Activated CD4-positive, alpha-beta T cell treated with anti-CD3 and anti-CD28 coated beads, Interleukin-10, Interleukin-2, amounts not matched to agents 100 ng/mL and 50 ng/mL, durations not matched to agents 16 hours and 8 hours (primary cell): ENCODE data around the gene CDH15.

ENCODE experiments used
- DNase-seq: peaks from one replicate; pipeline ENCODE4 v3.0.0-alpha.2; 2020

CDH15 gene

DNA sequence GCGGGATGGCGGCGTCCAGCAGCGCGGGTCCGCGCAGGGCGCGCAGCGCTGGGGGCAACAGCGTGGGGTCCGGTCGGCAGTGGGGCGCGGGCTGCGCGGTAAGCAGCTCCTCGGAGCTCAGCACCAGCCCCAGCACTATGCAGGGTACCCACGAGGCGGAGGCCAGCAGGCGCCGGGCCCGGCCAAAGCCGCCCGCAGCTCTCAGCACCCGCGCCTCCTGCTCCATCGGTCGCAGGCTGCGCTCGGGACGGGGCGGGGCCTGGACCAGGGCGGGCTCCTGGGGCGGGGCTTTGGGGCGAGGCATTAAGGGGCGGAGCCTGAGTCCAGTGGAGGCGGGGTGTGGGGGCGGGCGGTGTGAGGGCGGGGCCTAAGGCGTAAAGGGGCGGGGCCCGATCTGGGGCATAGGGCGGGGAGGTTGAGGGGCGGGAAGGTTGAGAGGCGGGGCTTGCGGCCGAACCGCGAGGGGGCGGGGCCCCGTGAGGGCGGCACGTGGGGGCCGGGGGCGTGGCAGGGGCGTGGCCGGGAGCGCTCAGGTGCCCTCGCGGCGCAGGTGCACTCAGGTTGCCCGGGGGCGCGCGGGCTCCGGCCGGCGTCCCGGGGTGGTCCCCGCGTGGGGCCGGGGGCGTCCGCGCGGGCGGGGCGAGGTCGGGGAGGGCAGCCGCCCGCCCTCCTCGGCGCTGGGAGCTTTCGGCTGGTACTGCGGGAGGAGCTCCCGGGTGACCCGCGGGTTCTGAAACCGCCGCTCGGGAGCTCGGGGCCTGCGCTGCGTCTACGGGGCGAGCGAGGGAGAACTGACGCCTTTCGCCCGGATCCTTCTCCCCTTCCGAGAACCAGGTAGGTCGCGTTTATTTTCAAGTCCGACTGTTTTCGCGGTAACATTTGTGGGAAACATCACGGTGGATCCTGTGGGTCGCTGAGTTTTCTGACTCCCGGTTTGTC is 30.2 kb downstream of the CDH15 start:
- DNase-seq, result peak; percentile 87

DNA sequence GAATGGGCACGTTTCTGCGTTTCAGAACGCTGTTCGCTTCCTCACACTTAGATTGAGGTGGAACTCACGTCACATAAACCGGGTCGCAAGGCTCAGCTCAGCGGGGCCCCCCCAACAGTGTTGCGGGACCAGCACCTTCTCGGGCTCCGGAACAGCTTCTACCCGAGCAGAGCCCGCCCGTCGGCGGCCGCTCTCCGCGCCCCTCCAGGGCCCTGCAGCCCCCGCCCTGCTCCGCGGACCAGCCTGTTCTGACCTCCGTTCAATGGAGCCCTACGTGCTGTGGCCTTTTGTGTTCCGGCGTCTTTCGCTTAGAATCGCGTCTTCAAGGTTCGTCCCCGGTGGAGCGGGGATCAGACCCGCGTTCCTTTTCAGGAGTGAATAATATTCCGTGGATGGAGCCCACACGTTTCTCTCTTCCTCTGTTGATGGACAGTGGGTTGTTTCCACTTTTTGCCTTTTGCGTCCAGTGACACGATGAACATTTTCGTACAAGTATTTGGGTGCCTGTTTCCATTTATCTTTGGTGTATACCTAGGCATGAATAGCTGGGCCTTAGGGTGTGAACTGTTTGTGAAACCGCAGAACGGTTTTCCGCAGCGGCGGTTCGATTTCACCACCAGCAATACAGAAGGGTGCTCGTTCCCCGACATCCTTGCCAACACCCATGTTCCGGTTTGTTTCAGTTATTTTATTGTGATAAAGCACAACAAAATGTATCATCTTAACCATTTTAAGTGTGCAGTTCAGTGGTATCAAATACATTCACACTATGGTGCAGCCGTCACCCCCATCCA is 31.1 kb downstream of the CDH15 start:
- no peak for DNase-seq

- no peak for DNase-seq
Observed at GRCh38 chr16:89207993-89208392, 36.4 kb downstream of the CDH15 start.

DNA sequence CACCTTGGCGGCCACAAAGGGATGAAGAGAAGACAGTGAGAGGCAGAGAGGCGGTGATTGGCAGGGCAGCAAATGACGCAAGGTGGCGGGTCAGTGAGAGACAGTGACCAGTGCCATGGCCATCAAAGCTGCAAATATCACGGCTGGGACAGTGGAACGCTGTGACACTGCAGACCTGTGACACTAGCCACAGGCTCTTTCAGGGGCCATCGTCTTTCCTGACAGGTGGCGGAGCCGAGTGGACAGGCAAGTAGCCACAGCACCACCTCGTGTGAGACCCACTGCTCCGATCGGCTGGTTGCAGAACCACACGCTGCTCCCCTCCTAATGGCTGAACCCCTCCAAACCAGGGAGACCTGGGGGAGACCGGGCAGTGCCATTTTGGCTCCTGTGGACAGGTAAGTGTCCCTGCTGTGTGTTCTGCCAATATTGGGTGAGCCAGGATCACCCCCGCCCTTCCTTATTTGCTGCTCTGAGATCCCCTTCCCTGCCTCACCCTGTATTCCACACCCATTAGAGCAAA is 38.0 kb downstream of the CDH15 start:
- DNase-seq, result no peak

DNA sequence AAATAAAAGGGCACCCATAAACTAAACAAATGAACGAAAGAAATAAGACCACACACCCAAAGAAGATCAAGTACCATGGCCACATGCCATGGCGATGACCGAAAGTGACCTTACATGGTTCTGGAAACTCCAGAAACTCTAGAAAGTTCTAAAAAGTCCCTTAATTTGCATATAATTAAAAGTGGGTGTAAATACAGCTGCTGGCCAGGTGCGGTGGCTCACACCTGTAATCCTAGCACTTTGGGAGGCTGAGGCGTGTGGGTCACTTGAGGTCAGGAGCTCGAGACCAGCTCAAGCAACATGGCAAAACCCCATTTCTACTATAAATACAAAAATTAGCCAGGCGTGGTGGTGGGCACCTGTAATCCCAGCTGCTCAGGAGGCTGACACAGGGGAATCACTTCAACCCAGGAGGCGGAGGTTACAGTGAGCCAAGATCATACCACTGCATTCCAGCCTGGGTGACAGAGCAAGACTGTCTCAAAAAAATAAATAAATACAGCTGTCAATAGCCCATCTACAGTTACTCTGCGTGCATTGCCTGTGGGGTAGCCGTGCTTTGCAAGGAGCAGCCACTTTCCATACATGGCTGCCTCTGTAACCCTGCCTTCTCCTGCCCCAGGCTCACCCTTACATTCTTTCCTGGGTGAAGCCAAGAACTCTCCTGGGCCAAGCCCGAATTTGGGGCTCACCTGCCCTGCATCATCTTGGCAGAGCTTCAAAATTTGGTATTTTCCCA is 38.8 kb downstream of the CDH15 start:
- DNase-seq, result no peak

- DNase-seq, result no peak
Observed at GRCh38 chr16:89210904-89211515, 39.5 kb downstream of the CDH15 start.

GRCh38 chr16:89216315-89217137 is 45.0 kb downstream of the CDH15 start:
- peak; percentile 79 for DNase-seq

DNA sequence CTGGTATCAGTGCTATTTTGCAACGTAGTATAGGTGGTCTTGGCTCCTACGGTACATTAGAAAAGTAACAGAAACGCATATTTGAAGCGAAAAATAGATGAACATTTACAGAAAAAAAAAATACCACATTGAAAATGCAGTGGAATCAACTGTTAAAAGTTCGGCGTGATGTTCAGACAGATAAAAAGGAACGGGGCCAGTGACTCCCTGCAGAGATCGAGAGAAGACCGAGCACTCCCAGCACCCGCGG is 45.5 kb downstream of the CDH15 start:
- no peak for DNase-seq

DNA sequence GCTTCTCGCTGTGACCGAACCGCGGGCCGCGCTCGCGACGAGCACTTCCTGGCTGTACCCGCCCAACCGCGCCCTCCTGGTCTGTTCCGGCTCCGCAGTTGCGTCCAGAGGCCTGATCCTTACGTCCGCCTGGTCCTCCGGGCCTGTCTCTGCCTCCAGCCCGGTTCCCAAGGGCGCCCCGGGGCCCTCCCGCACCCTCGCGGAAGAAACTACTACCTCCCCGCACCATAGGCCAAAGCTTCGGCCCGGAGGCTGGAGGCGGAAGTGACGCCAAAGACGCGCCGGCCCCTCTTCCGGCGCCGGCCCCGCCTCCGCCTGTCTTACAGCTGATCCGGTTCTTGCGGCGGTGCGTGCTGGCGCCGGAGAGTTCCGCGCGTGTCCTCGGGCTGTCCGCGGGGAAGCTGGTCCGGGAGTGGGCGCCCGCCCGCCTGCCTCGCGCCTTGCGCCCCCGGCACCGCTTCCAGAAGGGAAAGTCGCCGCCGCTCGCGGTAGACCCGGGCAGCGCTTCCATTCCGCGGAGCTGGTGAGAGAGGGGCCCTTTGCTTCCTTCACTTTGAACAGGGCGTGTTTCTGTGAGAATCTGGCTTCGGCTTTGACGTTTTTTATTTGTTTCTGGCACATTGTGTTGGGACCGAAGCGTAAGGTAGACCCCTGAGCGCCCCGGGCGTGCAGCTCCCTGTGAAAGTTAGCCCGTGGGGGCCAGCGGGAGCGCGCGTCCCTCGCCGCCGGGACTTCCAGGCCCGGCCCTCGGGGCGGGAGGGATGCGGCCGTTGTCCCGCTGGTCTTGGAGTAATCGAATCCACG is 46.0 kb downstream of the CDH15 start, which contains the start of gene ZNF778:
ZNF778 (plus strand) TSS at position 316 of the 804 bp plus-strand sequence. CDS start 3,425 bp downstream, outside the sequence.
- DNase-seq, result peak; percentile 87

DNA sequence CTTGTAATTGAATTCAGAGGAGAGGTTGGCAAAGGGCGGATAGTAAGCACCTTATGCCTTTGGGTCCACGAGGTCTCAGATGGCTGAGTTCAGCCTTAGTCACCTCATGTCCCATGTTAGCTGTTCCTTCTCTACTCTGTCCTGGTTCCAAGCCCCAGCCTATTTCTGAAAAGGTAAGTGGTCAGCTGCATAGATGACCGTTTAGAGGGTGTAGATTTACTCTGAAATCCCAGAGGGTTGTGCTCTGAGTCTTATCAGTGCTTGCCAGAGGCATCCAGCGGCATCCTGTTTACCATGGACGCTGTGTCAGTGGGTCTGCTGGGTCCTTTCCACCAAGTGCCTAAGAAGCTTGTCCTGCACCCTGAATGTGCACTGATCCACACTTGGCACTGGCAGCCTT is 47.8 kb downstream of the CDH15 start:
- DNase-seq, result no peak

DNA sequence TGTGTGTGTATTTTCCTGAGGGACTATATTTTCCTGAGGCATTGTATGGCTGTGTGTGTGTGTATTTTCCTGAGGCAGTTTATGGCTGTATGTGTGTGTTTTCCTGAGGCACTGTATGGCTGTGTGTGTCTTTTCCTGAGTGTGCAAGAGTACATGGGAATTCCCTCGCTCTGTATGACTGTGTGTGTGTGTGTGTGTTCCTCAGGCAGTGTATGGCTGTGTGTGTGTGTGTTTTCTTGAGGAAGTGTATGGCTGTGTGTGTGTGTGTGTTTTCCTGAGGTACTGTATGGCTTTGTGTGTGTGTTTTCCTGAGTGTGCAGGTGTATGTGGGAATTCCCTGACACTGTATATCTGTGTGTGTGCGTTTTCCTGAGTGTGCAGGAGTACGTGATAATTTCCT is 50.1 kb downstream of the CDH15 start:
- DNase-seq, result no peak

DNA sequence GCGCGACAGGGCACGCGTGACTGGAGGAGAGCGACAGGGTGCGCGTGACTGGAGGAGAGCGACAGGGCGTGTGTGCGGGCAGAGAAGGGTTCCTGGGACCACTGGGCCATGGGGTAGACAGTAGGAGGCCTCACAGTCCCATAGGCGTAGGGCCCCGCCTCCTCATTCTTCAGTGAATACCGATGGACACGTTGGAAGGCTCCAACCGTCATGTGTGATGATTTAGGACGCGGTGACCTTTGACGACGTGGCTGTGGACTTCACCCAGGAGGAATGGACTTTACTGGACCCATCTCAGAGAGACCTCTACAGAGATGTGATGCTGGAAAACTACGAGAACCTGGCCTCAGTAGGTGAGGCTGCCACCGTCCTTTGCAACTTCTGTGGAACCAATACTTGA is 51.4 kb downstream of the CDH15 start:
- no peak for DNase-seq

GRCh38 chr16:89224665-89225064 is 53.1 kb downstream of the CDH15 start:
- no peak for DNase-seq

DNA sequence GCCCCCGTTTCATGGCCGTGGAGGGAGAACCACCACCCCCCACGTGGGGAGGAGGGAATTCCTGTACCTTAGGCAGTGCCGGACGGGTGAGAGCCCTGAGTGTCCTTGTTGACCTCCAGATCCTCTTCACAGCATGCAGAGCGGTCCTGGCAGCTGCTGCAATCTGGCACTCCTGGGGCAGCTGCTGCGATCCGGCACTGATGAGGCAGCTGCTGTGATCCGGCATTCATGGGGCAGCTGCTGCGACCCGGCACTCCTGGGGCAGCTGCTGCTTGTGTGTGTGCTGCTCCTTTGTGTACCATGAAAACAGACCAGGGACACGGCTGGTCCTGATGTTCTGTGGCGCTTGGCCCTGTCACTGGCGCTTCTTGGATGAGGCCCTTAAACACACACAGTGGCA is 58.7 kb downstream of the CDH15 start:
- no peak for DNase-seq

DNA sequence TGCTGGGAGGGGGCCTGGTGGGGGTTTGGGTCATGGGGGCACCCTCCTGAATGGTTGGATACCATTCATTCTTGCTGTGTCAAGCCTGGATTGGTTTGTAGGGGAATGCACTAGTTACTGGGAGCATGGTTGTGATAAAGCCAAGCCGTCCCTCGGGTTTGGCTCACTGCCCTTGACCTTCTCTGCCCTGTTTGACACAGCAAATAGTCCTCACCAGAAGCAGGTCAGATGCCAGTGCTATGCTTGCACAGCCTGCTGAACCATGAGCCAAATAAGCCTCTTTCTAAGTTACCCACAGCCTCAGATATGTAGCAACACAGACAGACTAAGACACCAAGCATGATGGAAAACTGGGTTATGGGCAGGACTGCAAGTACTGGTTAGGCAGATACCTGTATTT is 60.6 kb downstream of the CDH15 start:
- no peak for DNase-seq

- DNase-seq, result no peak
Observed at GRCh38 chr16:89233678-89234490, 62.3 kb downstream of the CDH15 start.

GRCh38 chr16:89237733-89238132 is 66.2 kb downstream of the CDH15 start:
- no peak for DNase-seq

DNA sequence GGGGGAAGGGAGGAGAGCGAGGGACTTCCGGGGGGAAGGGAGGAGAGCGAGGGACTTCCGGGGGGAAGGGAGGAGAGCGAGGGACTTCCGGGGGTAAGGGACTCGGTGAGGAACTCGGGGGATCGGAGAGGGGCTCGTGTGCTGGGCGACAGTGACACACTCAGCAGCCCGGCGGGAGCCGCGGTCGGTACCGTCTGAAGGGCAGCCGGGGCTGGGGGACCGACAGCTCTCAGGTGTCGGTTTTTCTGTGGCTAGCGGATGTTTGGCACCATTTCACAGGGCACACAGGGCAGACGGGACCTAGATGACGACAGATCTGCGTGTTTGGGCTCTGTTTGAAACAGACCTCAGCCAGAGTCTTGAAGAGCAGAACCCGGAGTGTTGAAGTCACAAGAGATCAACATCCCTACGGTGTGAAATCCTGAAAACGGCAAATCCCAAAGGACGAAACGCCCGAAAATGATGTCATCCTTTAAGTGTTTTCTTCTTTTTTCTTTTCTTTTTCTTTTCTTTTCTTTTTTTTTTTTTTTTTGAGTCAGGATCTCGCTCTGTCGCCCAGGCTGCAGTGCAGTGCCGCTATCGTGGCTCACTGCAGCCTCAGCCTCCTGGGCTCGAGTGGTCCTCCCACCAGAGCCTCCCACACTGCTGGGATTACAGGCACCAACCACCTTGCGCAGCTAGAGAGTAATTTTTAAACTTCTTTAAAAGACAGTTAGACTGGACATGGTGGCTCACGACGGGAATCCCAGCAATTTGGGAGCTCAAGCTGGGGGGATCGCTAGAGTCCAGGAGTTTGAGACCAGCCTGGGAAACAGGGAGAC is 69.8 kb downstream of the CDH15 start:
- DNase-seq, result peak; percentile 81

- no peak for DNase-seq
Observed at GRCh38 chr16:89242795-89243200, 71.2 kb downstream of the CDH15 start.
